Activated gamma-delta T cell treated with anti-CD3 and anti-CD28 coated beads, Interleukin-2, amount 50 U/mL, for 16 hours (primary cell): ENCODE data around the gene COL16A1.

Source experiments
- DNase-seq: peaks from one replicate; pipeline ENCODE4 v3.0.0-alpha.2; 2020; ENCODE audit warnings: low read depth

The COL16A1 gene

DNA sequence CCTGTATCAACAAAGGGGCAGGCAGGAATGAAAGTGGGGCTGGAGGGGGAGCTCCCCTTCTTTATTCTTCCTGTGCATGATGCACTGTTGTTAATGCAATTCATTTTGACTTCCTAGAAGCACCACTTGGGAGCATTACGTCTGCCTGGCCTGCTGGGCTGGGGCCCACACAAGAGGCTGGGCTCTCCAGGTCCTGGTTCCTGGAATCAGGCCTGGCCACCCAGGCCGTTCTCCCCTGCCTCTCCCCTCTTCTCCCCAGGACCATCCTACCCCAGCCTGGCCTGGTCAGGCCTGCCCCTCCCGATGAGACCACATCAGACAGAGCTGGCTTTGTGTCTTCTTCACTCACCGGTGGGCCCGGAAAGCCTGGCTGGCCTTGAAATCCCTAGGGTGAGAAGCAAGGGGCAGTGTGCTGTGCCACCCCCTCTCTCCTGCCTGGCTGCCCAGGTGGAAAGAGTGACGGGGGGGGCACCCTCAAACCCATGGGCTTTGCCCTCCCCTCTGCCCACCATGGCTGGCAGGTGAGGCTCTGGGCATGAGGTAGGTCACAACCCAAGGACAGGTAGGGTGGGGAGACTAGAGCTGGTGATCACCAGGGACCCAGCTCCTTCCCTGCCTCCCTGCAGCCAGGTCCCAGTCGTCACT, 38.5 kb downstream of the COL16A1 start:
- DNase-seq: no peak

- DNase-seq: no peak
Observed at GRCh38 chr1:31664528-31664927, 39.3 kb downstream of the COL16A1 start.

- peak; percentile 45 for DNase-seq
Observed at GRCh38 chr1:31663622-31664452, 40.0 kb downstream of the COL16A1 start.

- no peak for DNase-seq
Observed at GRCh38 chr1:31662463-31662862, 41.4 kb downstream of the COL16A1 start.

DNA sequence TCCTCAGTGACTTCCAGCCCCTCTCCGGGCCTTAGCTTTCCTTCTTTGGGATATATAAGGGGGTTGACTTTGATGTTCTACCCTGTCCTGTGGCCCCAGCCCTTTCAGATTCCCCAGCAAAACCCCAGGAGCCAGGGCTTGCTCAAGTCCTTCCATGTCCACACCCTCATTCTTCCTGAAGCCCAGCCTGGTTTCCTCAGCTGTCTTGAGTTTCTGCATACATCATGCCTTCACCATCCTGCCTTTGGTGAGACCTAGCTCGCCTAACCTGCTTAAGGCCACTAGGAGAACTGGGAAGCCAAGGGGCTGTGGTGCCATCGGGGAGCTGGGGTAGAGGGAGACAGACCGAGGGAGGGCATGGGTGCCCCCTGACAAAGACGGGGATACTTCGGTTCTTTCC, 42.0 kb downstream of the COL16A1 start:
- no peak for DNase-seq

GRCh38 chr1:31660871-31661455, 42.9 kb downstream of the COL16A1 start:
- no peak for DNase-seq

DNA sequence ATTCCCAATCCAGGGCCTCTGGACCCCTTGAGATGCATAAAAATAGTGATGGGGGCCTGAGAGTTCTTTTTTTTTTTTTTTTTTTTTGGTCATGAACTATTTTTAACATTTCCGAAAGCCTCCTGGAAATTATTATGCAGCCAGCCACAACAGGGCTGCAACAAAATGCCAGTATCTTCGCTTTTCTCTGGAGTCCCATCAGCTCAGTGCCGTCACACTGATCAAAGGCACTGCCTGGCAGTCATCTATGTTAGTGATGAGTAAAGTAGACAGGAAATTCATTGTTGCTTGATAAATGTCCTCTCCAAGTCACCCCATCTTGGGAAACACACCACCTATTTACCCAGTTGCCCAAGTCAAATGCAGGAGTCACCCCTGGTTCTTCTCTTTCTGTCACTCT, 43.9 kb downstream of the COL16A1 start:
- DNase-seq: no peak

GRCh38 chr1:31658721-31659120, 45.1 kb downstream of the COL16A1 start:
- no peak for DNase-seq

GRCh38 chr1:31657972-31658510, 45.8 kb downstream of the COL16A1 start:
- DNase-seq: no peak

- no peak for DNase-seq
Observed at GRCh38 chr1:31657020-31657804, 46.6 kb downstream of the COL16A1 start.

- DNase-seq: no peak
Observed at GRCh38 chr1:31655756-31656155, 48.1 kb downstream of the COL16A1 start.

DNA sequence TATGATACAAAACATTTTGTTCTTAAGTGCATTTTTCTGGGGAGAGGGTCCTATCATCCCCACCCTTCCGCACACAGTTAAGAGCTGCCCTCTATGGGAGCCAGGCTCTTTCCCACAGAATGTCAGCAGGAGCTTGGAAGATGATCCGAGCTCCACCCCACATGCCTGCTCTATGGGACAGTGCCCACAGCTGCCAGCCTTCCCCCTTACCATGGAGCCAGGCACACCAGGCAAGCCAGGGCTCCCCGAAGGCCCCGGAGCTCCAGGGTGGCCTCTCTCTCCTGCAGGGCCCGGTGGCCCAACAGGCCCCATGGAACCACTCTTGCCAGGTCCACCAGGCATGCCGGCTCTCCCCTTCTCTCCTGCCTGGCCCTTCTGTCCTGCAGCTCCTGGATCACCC, 48.7 kb downstream of the COL16A1 start:
- no peak for DNase-seq

- DNase-seq: no peak
Observed at GRCh38 chr1:31654474-31654776, 49.4 kb downstream of the COL16A1 start.

- DNase-seq: no peak
Observed at GRCh38 chr1:31653717-31654473, 49.9 kb downstream of the COL16A1 start.

- no peak for DNase-seq
Observed at GRCh38 chr1:31652891-31653499, 50.8 kb downstream of the COL16A1 start.

GRCh38 chr1:31651766-31652165, 52.1 kb downstream of the COL16A1 start:
- no peak for DNase-seq

- no peak for DNase-seq
Observed at GRCh38 chr1:31651089-31651420, 52.8 kb downstream of the COL16A1 start.

DNA sequence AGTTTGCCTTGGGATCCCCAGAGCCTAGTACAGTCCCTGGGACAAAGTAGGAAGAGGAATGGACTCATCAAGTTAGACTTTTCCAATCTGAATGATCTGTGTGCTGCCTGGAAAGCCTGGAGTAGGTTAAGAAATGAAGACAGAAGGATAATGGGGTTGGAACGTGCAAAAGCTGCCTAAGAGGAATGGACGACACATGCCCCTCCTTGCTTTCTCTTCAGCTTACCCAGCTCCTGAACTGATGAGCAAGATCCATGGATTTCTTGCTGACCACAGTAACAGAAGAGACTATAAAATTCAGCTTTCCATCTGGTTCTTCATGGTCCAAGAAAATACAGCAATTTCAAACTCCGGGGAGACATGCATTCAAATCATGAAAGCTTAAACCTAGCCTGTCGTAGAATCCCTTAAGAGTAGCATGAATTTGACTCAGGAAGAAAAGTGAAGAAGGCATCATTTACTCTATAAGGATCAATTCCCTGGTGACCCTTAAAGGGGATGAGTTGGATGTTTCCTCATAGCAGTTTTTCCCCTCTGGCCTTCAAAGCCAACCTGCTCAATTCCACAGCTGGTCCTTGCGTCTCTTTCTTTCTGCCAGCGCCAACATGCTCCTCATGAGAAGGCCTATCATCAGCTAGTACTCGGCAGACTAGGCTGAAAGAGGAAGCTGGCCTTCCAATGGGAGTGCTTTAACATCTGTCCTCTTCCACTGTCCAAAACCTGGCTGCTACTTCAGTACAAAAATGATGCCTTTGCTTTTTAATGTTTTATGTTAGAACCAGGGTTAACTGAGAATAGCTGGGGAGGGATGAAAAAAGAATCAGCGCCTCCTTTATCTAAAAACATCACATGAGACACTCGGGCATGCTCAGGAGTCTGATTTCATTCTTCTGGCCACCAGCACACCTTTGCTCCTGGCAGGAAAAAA, 53.4 kb downstream of the COL16A1 start:
- DNase-seq: no peak

DNA sequence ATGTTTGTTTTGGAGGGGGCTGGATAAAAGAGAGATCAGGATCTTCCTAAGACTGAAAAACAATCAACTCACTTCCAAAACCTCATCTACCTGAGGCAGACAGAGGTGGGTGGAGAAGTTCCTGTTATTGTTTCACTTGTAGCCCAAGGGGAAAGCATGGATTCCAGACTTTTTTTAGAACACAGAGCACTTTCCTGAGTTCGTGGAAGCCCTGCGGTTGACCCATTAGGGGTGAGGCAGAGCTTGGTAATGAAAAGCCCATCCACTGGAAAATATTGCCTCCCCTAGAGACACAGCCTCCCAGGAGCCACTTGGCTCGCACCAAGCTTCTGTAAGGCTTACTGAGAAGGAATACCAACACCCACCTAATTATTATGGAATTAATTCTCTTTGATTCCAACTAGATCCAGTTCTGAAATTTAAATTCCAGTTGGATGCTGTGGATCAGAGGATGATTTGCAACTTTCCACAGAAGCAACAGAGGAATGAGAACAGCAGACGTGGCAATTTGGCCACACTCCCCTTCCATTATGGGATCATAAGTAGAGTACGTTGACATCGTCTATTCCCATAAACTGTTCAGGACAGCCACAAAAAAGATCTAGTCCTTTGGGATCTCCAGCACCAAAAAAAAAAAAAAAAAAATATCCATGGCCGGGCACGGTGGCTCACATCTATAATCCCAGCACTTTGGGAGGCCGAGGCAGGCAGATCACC, 55.0 kb downstream of the COL16A1 start:
- no peak for DNase-seq

- DNase-seq: no peak
Observed at GRCh38 chr1:31648190-31648589, 55.6 kb downstream of the COL16A1 start.
